Measurements from ENCODE around the gene TAS2R7.
"Not testable (repeated sequence)": the region's sequence is repeated elsewhere in the genome, so short reads cannot be mapped to it uniquely, and the experiment has no call there.

TAS2R7 gene

GRCh38 chr12:10802587-10802986 lies at the start of gene TAS2R7:
TAS2R7 (minus strand) TSS chr12:10802627; CDS start chr12:10802570, 57 bp downstream.
- DNase-seq (ENCODE audit: low spot score in 2 of 2): no peak
- ATAC-seq: no peak
- Mint-ChIP-seq H3K9me3 (no peaks in the 10 kb centered on the region), H3K27ac (no peak within 1 kb of the TSS), H3K36me3 (no peaks in the 10 kb centered on the region), H3K4me3 (no peak within 1 kb of the TSS), H3K4me1 (no peaks in the 10 kb centered on the region)

GRCh38 chr12:10851243-10851858 lies 48.9 kb upstream of the TAS2R7 start:
- Mint-ChIP-seq H3K27ac (peak overlapping the region; percentile 29), H3K9me3 (no peaks in the 10 kb centered on the region), H3K36me3 (peaks cover 9% of the 10 kb centered on the region), H3K4me1 (peaks cover 46% of the 10 kb centered on the region), H3K4me3 (no peak overlapping the region)
- no peak for DNase-seq (ENCODE audit: low spot score in 2 of 2)
- ATAC-seq: peak; percentile 58

- no peaks in the 10 kb centered on the region for H3K9me3 Mint-ChIP-seq
- peaks cover 42% of the 10 kb centered on the region for H3K4me1 Mint-ChIP-seq
- ATAC-seq (peak; percentile 71), DNase-seq (ENCODE audit: low spot score in 2 of 2) (no peak)
- H3K4me3 Mint-ChIP-seq: no peak within 1 kb of the TSS
- peaks cover 9% of the 10 kb centered on the region for H3K36me3 Mint-ChIP-seq
- no peak within 1 kb of the TSS for H3K27ac Mint-ChIP-seq
These were observed 47.0 kb upstream of the TAS2R7 start, which contains the start of gene PRR4 for GRCh38 chr12:10849425-10849878. PRR4 (minus strand) TSS chr12:10849475; CDS start chr12:10849437, 38 bp downstream.

GRCh38 chr12:10847744-10848143 lies 45.3 kb upstream of the TAS2R7 start:
- H3K27ac Mint-ChIP-seq: no peak overlapping the region

GRCh38 chr12:10842862-10843261 lies 40.4 kb upstream of the TAS2R7 start:
- no peak overlapping the region for H3K27ac Mint-ChIP-seq
- DNase-seq (ENCODE audit: low spot score in 2 of 2) (no peak), ATAC-seq (no peak)
- peaks cover 15% of the 10 kb centered on the region for H3K36me3 Mint-ChIP-seq
- H3K4me3 Mint-ChIP-seq: no peak overlapping the region
- H3K4me1 Mint-ChIP-seq: no peaks in the 10 kb centered on the region
- H3K9me3 Mint-ChIP-seq: no peaks in the 10 kb centered on the region

More at GRCh38 chr12:10847744-10848143, 45.3 kb upstream of the TAS2R7 start:
- DNase-seq (ENCODE audit: low spot score in 2 of 2) (no peak), ATAC-seq (no peak)
- Mint-ChIP-seq H3K36me3 (peaks cover 9% of the 10 kb centered on the region), H3K9me3 (no peaks in the 10 kb centered on the region), H3K4me3 (no peak overlapping the region), H3K4me1 (peaks cover 28% of the 10 kb centered on the region)

GRCh38 chr12:10838461-10838860 lies 36.0 kb upstream of the TAS2R7 start:
- Mint-ChIP-seq H3K27ac (no peak overlapping the region), H3K9me3 (no peaks in the 10 kb centered on the region), H3K36me3 (peaks cover 7% of the 10 kb centered on the region), H3K4me3 (no peak overlapping the region), H3K4me1 (no peaks in the 10 kb centered on the region)
- ATAC-seq: no peak
- no peak for DNase-seq (ENCODE audit: low spot score in 2 of 2)

- Mint-ChIP-seq H3K9me3 (no peaks in the 10 kb centered on the region), H3K27ac (no peak overlapping the region), H3K4me3 (no peak overlapping the region), H3K36me3 (no peaks in the 10 kb centered on the region), H3K4me1 (no peaks in the 10 kb centered on the region)
- no peak for ATAC-seq
- no peak for DNase-seq (ENCODE audit: low spot score in 2 of 2)
These were observed 27.6 kb upstream of the TAS2R7 start for GRCh38 chr12:10829994-10830393.

- Mint-ChIP-seq H3K36me3 (no peaks in the 10 kb centered on the region), H3K4me1 (no peaks in the 10 kb centered on the region), H3K9me3 (no peaks in the 10 kb centered on the region), H3K4me3 (no peak within 1 kb of the TSS), H3K27ac (no peak within 1 kb of the TSS)
- DNase-seq (ENCODE audit: low spot score in 2 of 2) (no peak), ATAC-seq (no peak)
These were observed 23.8 kb upstream of the TAS2R7 start, which contains the start of gene TAS2R10 for GRCh38 chr12:10826258-10826657. TAS2R10 (minus strand) TSS chr12:10826358; CDS start chr12:10826269, 89 bp downstream.

GRCh38 chr12:10824957-10825356 lies 22.5 kb upstream of the TAS2R7 start:
- H3K9me3 Mint-ChIP-seq: no peaks in the 10 kb centered on the region
- H3K36me3 Mint-ChIP-seq: no peaks in the 10 kb centered on the region
- no peak overlapping the region for H3K27ac Mint-ChIP-seq
- no peak for DNase-seq (ENCODE audit: low spot score in 2 of 2)
- H3K4me1 Mint-ChIP-seq: no peaks in the 10 kb centered on the region
- ATAC-seq: no peak
- H3K4me3 Mint-ChIP-seq: no peak overlapping the region

GRCh38 chr12:10811883-10812536 lies 9.6 kb upstream of the TAS2R7 start:
- Mint-ChIP-seq H3K36me3 (no peaks in the 10 kb centered on the region), H3K9me3 (no peaks in the 10 kb centered on the region), H3K4me1 (no peaks in the 10 kb centered on the region), H3K27ac (no peak overlapping the region), H3K4me3 (no peak overlapping the region)
- DNase-seq (ENCODE audit: low spot score in 2 of 2) (no peak), ATAC-seq (no peak)

- Mint-ChIP-seq H3K36me3 (no peaks in the 10 kb centered on the region), H3K4me3 (no peak within 1 kb of the TSS), H3K27ac (no peak within 1 kb of the TSS), H3K9me3 (no peaks in the 10 kb centered on the region), H3K4me1 (no peaks in the 10 kb centered on the region)
- DNase-seq (ENCODE audit: low spot score in 2 of 2): no peak
- ATAC-seq: no peak
These were observed 7.6 kb upstream of the TAS2R7 start, which contains the start of gene TAS2R9 for GRCh38 chr12:10810068-10810467. TAS2R9 (minus strand) TSS chr12:10810168; CDS start chr12:10810075, 93 bp downstream.

- Mint-ChIP-seq H3K9me3 (no peaks in the 10 kb centered on the region), H3K27ac (no peak within 1 kb of the TSS), H3K36me3 (no peaks in the 10 kb centered on the region), H3K4me1 (no peaks in the 10 kb centered on the region), H3K4me3 (no peak within 1 kb of the TSS)
- ATAC-seq (no peak), DNase-seq (ENCODE audit: low spot score in 2 of 2) (no peak)
These were observed 4.8 kb upstream of the TAS2R7 start, which contains the start of gene TAS2R8 for GRCh38 chr12:10807186-10807585. TAS2R8 (minus strand) TSS chr12:10807286; CDS start chr12:10806980, 306 bp downstream.

- H3K27ac Mint-ChIP-seq: no peak overlapping the region
- H3K4me1 Mint-ChIP-seq: no peaks in the 10 kb centered on the region
- H3K9me3 Mint-ChIP-seq: no peaks in the 10 kb centered on the region
These were observed 686 bp downstream of the TAS2R7 start for GRCh38 chr12:10801741-10802140.

GRCh38 chr12:10794222-10794621 lies 8.2 kb downstream of the TAS2R7 start:
- no peaks in the 10 kb centered on the region for H3K4me1 Mint-ChIP-seq
- no peak overlapping the region for H3K27ac Mint-ChIP-seq
- ATAC-seq (no peak), DNase-seq (ENCODE audit: low spot score in 2 of 2) (no peak)
- H3K9me3 Mint-ChIP-seq: no peaks in the 10 kb centered on the region
- no peaks in the 10 kb centered on the region for H3K36me3 Mint-ChIP-seq
- no peak overlapping the region for H3K4me3 Mint-ChIP-seq

More at GRCh38 chr12:10801741-10802140, 686 bp downstream of the TAS2R7 start:
- no peaks in the 10 kb centered on the region for H3K36me3 Mint-ChIP-seq
- DNase-seq (ENCODE audit: low spot score in 2 of 2): no peak
- ATAC-seq: no peak
- H3K4me3 Mint-ChIP-seq: no peak overlapping the region

GRCh38 chr12:10791769-10792168 lies 10.7 kb downstream of the TAS2R7 start:
- H3K27ac Mint-ChIP-seq; H3K4me1 Mint-ChIP-seq; H3K4me3 Mint-ChIP-seq; H3K36me3 Mint-ChIP-seq; DNase-seq (ENCODE audit: low spot score in 2 of 2); H3K9me3 Mint-ChIP-seq; ATAC-seq: not testable (repeated sequence)

GRCh38 chr12:10783252-10783651 lies 19.2 kb downstream of the TAS2R7 start:
- no peaks in the 10 kb centered on the region for H3K9me3 Mint-ChIP-seq
- no peaks in the 10 kb centered on the region for H3K36me3 Mint-ChIP-seq
- DNase-seq (ENCODE audit: low spot score in 2 of 2) (no peak), ATAC-seq (no peak)
- H3K4me3 Mint-ChIP-seq: no peak overlapping the region
- no peaks in the 10 kb centered on the region for H3K4me1 Mint-ChIP-seq
- H3K27ac Mint-ChIP-seq: no peak overlapping the region
